ENCODE measurements around the gene SLC52A1. TPM values are rescaled to one million over a fixed set of nuclear protein-coding genes. Genes with fewer than 3 reads are reported as not detected.
"Not testable (repeated sequence)": the region's sequence is repeated elsewhere in the genome, so short reads cannot be mapped to it uniquely, and the experiment has no call there.

Gene SLC52A1
- total RNA-seq, 1 donor = not detected

DNA sequence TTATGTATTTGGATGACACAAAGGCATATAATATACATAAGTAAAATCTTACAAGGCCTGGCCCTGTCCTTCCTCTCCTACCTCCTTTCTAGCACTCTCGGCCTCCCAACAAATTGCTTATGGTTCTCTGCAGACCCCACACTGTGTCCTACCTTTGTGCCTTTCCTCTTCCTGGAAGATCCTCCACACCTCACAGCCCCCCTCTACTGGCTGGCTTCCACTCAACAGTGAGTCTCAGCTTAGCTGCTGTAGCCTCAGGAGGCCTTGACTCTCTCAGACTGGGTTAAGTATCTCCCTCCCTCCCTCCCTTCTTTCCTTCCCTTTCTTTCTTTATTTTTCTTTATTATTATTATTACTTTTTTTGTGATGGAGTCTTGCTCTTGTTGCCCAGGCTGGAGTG, 8.3 kb upstream of the SLC52A1 start:
- Histone ChIP-seq H3K4me1 (ENCODE audit: insufficient read depth, low read length) (no peaks in the 10 kb centered on the region), H3K27me3 (ENCODE audit: insufficient read depth, low read length) (no peaks in the 10 kb centered on the region), H3K9me3 (ENCODE audit: low read depth, low read length) (no peaks in the 10 kb centered on the region), H3K4me3 (ENCODE audit: low read length) (no peak overlapping the region)

DNA sequence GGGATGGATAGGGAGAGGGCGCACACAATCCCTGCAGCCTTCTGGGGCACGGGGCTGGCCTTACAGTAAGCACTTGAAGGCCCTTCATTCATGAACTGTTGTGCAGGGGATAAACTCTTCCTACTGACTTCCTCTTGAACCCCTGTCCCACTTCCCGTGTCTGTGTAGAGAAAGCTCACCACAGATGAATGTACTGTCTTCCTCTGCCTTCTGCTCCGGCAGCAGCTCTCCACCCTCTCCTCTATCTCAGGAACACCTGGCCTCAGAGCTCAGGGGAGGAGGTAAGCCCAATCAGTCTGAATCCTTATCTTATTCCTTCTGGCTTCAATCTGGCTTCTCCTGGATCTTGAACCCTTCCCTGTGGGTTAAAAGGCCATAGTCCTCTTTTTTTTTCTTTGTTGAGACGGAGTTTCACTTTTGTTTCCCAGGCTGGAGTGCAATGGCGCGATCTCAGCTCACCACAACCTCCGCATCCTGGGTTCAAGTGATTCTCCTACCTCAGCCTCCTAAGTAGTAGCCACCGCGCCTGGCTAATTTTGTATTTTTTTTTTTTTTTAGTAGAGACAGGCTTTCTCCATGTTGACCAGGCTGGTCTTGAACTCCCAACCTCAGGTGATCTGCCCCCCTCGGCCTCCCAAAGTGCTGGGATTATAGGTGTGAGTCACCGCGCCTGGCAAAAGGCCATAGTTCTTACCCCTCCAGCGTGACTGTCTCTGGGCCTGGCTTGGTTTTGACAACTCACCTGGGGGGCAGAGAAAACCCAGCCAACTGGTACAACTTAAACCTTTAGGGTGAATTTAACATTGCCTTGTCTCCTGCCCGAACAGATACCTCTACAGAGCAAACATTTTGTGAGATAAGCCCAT, 7.2 kb upstream of the SLC52A1 start:
- H3K4me3 ChIP-seq (ENCODE audit: low read length) = no peak overlapping the region
- no peaks in the 10 kb centered on the region for H3K4me1 ChIP-seq (ENCODE audit: insufficient read depth, low read length)
- H3K27me3 ChIP-seq (ENCODE audit: insufficient read depth, low read length) = no peaks in the 10 kb centered on the region
- H3K9me3 ChIP-seq (ENCODE audit: low read depth, low read length) = no peaks in the 10 kb centered on the region

DNA sequence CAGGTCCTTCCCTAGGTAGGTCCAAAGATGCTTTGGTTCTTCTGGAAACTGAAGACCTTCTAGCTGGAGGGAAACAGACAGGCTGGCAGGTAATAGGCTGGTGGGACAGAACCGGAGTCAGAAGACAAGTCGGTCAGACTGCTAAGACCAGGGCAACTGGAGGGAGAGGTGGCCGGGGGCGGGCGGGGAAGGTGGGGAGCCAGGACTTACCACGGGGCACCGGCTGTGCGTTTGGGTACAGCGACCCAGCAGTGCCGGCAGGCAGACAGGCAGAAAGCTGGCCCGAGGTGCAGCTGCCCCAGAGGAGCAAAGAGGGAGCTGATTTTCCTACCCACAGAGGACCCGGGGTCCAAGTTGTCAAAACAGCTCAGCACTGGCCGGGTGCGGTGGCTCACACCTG, 575 bp downstream of the SLC52A1 start:
- peaks cover 3% of the 10 kb centered on the region for H3K27me3 ChIP-seq (ENCODE audit: insufficient read depth, low read length)
- H3K4me1 ChIP-seq (ENCODE audit: insufficient read depth, low read length) = peaks cover 19% of the 10 kb centered on the region
- no peak overlapping the region for H3K4me3 ChIP-seq (ENCODE audit: low read length)
- H3K9me3 ChIP-seq (ENCODE audit: low read depth, low read length) = no peaks in the 10 kb centered on the region

DNA sequence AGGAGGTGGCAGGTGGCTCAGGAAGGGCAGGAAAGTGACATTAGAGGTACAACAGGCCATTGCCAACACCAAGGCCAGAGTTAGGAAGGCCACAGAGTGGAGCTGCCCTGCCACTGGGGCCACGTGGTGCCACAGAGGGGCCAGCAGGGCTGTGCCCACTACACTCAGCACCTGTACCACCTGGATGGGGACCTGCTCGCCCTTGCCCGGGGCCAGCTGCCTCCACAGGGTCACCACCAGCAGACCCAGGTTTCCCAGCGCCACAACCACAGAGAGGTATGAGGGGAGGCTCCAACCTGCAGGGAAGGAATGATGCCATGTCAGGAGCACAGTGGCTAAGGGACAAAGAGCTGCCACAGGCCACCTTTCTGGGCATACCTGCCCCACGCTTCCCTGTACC, 1.2 kb downstream of the SLC52A1 start:
- Histone ChIP-seq H3K4me3 (ENCODE audit: low read length) (no peak overlapping the region), H3K9me3 (ENCODE audit: low read depth, low read length) (no peaks in the 10 kb centered on the region), H3K27me3 (ENCODE audit: insufficient read depth, low read length) (peaks cover 3% of the 10 kb centered on the region), H3K4me1 (ENCODE audit: insufficient read depth, low read length) (peaks cover 19% of the 10 kb centered on the region)

DNA sequence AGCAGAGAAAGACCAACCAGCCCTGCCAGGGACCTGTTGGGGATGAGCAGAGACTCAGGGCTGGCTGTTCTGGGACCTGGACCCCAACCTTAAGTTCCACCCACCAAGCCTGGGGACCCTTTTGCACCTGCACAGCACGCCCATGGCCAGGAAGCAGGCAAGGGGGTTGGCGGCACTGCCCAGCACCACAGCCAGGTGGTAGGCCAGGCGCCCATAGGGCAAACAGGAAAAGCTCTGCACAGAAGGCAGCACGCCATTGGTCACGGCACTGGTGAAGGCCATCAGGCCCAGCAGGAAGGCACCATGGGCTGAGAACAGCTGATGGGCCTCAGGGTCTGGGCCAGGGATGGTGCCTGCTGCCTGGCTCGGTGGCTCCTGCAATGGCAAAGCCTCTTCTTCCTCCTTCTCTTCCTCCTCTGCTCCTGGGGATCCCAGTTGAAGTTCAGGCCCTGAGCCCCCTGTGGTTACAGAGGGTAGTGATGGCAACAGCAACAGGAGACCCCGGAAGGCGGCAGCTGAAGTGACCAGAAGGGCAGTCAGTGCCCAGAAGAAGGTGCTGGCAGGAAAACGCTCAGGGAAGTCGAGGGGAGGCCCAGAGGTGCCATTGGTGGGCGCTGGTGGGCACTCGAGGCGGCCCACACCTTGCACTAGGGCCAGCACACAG, 1.7 kb downstream of the SLC52A1 start:
- no peak overlapping the region for H3K4me3 ChIP-seq (ENCODE audit: low read length)
- peaks cover 3% of the 10 kb centered on the region for H3K27me3 ChIP-seq (ENCODE audit: insufficient read depth, low read length)
- H3K9me3 ChIP-seq (ENCODE audit: low read depth, low read length) = no peaks in the 10 kb centered on the region
- H3K4me1 ChIP-seq (ENCODE audit: insufficient read depth, low read length) = peaks cover 19% of the 10 kb centered on the region

DNA sequence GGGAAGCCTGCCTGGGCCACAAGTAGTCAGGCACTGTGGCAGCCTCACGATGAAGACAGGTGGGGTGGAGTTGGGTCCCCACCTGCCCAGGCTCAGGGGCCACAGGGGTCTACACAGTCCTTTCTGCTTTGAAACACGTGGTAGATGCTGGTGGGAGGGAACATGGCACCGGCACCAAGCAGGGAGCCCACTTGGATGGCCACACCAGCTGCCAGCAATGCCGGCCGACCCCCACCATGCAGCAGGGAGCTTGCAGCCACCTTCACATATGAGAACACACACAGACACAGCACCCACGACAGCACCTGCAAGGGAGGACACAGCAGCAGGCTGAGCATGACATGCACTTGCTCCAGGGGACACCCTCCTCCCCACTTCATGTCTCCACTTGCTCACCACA, 2.4 kb downstream of the SLC52A1 start:
- Histone ChIP-seq H3K9me3 (ENCODE audit: low read depth, low read length) (no peaks in the 10 kb centered on the region), H3K27me3 (ENCODE audit: insufficient read depth, low read length) (peaks cover 3% of the 10 kb centered on the region), H3K4me3 (ENCODE audit: low read length) (no peak overlapping the region), H3K4me1 (ENCODE audit: insufficient read depth, low read length) (peaks cover 19% of the 10 kb centered on the region)

DNA sequence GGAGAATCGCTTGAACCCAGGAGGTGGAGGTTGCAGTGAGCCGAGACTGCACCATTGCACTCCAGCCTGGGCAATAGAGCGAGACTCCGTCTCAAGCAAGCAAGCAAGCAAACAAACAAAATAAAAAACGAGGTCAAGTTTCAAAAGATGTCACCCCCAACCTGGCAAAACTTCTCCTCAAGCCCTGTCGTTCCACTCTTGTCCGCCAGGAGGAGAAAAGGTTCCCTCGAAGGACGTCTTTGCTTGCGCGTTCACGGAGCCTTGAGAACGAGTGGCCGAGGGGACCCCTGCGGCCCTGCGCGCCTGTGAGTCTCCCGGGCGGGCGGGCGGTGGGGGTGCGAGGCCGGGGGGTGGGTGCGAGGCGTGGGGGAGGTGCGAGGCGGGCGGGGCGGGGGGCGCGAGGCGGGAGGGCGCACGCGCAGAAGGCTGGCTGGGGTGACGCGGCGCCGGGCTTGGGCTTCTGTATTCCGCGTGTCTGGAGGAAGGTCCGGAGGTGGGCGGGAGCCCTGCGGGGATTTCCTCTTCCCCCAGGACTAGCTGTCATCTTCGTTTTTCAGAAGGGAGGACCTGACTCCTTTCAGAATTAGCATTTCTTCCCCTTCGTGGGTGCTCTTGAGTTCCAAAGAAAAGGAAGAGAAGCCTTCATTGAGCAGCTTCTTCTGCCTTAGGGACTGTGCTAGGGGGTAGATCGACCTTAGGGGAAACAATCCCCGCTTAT, 3.7 kb downstream of the SLC52A1 start:
- Histone ChIP-seq H3K4me1 (ENCODE audit: insufficient read depth, low read length) (peaks cover 19% of the 10 kb centered on the region), H3K27me3 (ENCODE audit: insufficient read depth, low read length) (peaks cover 3% of the 10 kb centered on the region), H3K9me3 (ENCODE audit: low read depth, low read length) (no peaks in the 10 kb centered on the region), H3K4me3 (ENCODE audit: low read length) (peak overlapping the region; percentile 26)

DNA sequence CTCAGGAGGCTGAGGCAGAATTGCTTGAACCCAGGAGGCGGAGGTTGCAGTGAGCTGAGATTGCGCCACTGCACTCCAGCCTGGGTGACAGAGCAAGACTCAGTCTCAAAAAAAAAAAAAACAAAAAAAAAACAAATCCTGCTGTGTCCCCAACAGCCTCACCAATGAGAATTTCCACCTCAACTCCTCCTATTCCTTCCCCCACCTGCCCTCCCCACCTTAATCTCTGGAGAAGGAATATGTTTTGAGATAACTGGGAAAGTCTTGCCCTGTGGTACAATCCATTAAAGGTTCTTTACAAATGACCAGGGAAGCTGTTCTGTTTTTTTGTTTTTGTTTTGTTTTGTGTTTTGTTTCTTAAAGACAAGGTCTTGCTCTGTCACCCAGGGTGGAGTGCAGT, 5.1 kb downstream of the SLC52A1 start:
- H3K4me1 ChIP-seq (ENCODE audit: insufficient read depth, low read length) = peaks cover 19% of the 10 kb centered on the region
- not testable (repeated sequence) for H3K4me3 ChIP-seq (ENCODE audit: low read length); H3K9me3 ChIP-seq (ENCODE audit: low read depth, low read length); H3K27me3 ChIP-seq (ENCODE audit: insufficient read depth, low read length)

DNA sequence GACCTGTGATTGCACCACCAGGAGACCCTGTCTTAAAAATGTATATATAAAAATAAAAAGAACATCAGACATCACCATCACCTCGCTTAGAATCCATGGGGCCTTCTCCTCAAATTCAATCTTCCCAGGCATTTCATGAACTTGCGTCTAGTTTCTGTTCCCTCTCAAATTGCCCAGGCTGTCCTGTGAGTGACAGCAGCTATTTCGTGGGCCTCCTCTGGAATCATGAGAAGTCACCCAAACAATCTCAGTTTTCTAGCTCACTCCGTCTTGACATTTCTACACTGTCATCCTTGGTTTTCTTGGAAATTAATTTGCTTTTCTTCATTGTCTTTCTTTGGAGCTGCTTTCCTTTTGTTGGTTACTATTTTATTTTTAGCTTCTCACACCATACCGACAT, 7.3 kb downstream of the SLC52A1 start:
- Histone ChIP-seq H3K4me3 (ENCODE audit: low read length) (no peak overlapping the region), H3K27me3 (ENCODE audit: insufficient read depth, low read length) (no peaks in the 10 kb centered on the region), H3K4me1 (ENCODE audit: insufficient read depth, low read length) (peaks cover 19% of the 10 kb centered on the region), H3K9me3 (ENCODE audit: low read depth, low read length) (no peaks in the 10 kb centered on the region)

DNA sequence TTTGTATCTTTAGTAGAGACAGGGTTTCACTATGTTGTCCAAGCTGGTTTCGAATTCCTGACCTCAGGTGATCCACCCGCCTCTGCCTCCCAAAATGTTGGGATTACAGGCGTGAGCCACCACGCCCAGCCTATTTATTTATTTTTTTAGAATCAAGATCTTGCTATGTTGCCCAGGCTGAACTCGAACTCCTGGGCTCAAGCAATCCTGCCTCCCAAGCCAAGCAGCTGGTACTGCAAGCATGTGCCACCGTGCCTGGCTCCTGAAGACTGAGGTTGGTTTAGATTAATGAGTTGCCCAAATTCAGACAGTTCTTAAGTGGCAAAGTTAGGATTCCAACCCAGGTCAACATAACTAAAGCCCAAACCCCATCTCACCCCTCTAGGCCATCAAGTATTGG, 7.9 kb downstream of the SLC52A1 start:
- no peaks in the 10 kb centered on the region for H3K9me3 ChIP-seq (ENCODE audit: low read depth, low read length)
- H3K27me3 ChIP-seq (ENCODE audit: insufficient read depth, low read length) = no peaks in the 10 kb centered on the region
- H3K4me1 ChIP-seq (ENCODE audit: insufficient read depth, low read length) = peaks cover 19% of the 10 kb centered on the region
- no peak overlapping the region for H3K4me3 ChIP-seq (ENCODE audit: low read length)

DNA sequence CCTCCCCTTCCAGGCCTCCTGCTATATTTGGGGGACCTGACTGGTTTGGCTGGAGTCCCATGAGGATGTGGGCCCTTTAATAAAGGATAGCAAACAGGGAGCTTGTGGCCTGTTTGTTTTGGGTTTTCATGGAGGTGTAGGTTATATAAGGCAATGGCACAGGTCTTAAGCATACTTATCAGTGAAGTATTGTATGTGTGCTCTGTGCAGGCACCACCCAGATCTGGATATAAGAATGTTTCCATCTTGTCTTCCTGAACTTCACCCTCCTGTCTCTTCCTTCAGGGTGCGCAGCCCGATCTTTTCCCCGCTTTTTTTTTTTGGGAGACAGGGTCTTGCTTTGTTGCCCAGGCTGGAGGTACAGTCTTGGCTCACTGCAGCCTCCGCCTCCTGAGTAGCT, 10.6 kb downstream of the SLC52A1 start:
- Histone ChIP-seq H3K4me1 (ENCODE audit: insufficient read depth, low read length) (peaks cover 4% of the 10 kb centered on the region), H3K9me3 (ENCODE audit: low read depth, low read length) (no peaks in the 10 kb centered on the region), H3K27me3 (ENCODE audit: insufficient read depth, low read length) (no peaks in the 10 kb centered on the region), H3K4me3 (ENCODE audit: low read length) (no peak overlapping the region)

DNA sequence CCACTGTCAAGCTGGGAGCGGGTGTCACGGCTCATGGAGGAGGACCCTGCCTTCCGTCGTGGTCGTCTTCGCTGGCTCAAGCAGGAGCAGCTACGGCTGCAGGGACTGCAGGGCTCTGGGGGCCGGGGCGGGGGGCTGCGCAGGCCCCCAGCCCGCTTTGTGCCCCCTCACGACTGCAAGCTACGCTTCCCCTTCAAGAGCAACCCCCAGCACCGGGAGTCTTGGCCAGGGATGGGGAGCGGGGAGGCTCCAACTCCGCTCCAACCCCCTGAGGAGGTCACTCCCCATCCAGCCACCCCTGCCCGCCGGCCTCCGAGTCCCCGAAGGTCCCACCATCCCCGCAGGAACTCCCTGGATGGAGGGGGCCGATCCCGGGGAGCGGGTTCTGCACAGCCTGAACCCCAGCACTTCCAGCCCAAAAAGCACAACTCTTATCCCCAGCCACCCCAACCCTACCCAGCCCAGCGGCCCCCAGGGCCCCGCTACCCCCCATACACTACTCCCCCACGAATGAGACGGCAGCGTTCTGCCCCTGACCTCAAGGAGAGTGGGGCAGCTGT, 11.6 kb downstream of the SLC52A1 start:
- H3K4me3 ChIP-seq (ENCODE audit: low read length) = no peak overlapping the region
- no peaks in the 10 kb centered on the region for H3K27me3 ChIP-seq (ENCODE audit: insufficient read depth, low read length)
- no peaks in the 10 kb centered on the region for H3K9me3 ChIP-seq (ENCODE audit: low read depth, low read length)
- peaks cover 4% of the 10 kb centered on the region for H3K4me1 ChIP-seq (ENCODE audit: insufficient read depth, low read length)

DNA sequence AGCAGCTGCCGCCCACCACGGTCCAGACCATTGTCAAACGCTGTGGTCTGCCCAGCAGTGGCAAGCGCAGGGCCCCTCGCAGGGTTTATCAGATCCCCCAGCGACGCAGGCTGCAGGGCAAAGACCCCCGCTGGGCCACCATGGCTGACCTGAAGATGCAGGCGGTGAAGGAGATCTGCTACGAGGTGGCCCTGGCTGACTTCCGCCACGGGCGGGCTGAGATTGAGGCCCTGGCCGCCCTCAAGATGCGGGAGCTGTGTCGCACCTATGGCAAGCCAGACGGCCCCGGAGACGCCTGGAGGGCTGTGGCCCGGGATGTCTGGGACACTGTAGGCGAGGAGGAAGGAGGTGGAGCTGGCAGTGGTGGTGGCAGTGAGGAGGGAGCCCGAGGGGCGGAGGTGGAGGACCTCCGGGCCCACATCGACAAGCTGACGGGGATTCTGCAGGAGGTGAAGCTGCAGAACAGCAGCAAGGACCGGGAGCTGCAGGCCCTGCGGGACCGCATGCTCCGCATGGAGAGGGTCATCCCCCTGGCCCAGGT, 13.0 kb downstream of the SLC52A1 start:
- Histone ChIP-seq H3K4me1 (ENCODE audit: insufficient read depth, low read length) (peaks cover 8% of the 10 kb centered on the region), H3K4me3 (ENCODE audit: low read length) (no peak overlapping the region), H3K9me3 (ENCODE audit: low read depth, low read length) (no peaks in the 10 kb centered on the region), H3K27me3 (ENCODE audit: insufficient read depth, low read length) (no peaks in the 10 kb centered on the region)

DNA sequence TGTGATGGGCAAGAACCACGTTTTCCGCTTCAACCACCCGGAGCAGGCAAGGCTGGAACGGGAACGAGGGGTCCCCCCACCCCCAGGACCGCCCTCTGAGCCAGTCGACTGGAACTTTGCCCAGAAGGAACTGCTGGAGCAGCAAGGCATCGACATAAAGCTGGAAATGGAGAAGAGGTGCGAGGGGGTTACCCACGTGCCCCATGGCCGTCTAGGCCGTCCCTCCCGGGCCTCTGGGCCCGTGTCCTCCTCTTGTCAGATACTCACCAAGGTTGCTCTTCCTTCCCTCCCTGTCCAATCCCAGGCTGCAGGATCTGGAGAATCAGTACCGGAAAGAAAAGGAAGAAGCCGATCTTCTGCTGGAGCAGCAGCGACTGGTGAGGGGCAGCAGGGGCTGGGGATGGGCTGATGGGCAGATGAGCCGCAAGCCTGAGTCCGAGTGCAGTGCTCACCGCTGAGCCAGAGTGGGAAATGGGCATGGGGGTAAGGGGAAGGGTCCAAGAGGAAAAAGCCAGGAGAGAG, 14.7 kb downstream of the SLC52A1 start:
- Histone ChIP-seq H3K4me3 (ENCODE audit: low read length) (no peak overlapping the region), H3K9me3 (ENCODE audit: low read depth, low read length) (no peaks in the 10 kb centered on the region), H3K4me1 (ENCODE audit: insufficient read depth, low read length) (peaks cover 18% of the 10 kb centered on the region), H3K27me3 (ENCODE audit: insufficient read depth, low read length) (no peaks in the 10 kb centered on the region)
